Kidney (tissue), 14 donors: ENCODE measurements around the gene DGKI. TPM values are rescaled to one million over a fixed set of nuclear protein-coding genes. Genes with fewer than 3 reads are reported as not detected.

Experiments
- DNase-seq, 5 donors: peaks; one replicate each; pipeline ENCODE4 v3.0.0-alpha.2; 2013 to 2020
- FAIRE-seq: peaks from 2 replicates; lab custom pipeline; 2012; peaks lifted over from hg19 to GRCh38; lab: Jason Lieb, UNC
- H3K27ac ChIP-seq, 2 donors: one replicate each; pipeline ENCODE4 v1.7.0; 2013; ENCODE audit warnings: low read depth in 2 of 2, low read length in 2 of 2, inconsistent platforms in 1 of 2
- H3K27me3 ChIP-seq: one replicate; pipeline ENCODE4 v1.7.1; 2013; ENCODE audit warnings: low read length, inconsistent platforms; ENCODE audit not compliant: control insufficient read depth, insufficient read depth
- H3K36me3 ChIP-seq, 3 donors: one replicate each; pipeline versions ENCODE4 v1.7.0 to v1.7.1; 2013; ENCODE audit warnings: low read length in 3 of 3, control low read depth in 1 of 3, inconsistent platforms in 1 of 3; ENCODE audit not compliant: insufficient read depth in 3 of 3, control insufficient read depth in 2 of 3
- H3K4me1 ChIP-seq, 3 donors: one replicate each; pipeline versions ENCODE4 v1.7.0 to v1.7.1; 2013; ENCODE audit warnings: low read length in 3 of 3, inconsistent platforms in 1 of 3, low read depth in 1 of 3; ENCODE audit not compliant: control insufficient read depth in 2 of 3, insufficient read depth in 2 of 3
- H3K4me3 ChIP-seq, 3 donors: one replicate each; pipeline versions ENCODE4 v1.7.0 to v1.8.1; 2013; ENCODE audit warnings: low read length in 3 of 3, control low read depth in 1 of 3, inconsistent platforms in 1 of 3
- H3K9ac ChIP-seq, 3 donors: one replicate each; pipeline versions ENCODE4 v1.7.0 to v1.7.1; 2013; ENCODE audit warnings: low read length in 3 of 3, control low read depth in 1 of 3, inconsistent platforms in 1 of 3
- H3K9me3 ChIP-seq, 3 donors: one replicate each; pipeline versions ENCODE4 v1.7.0 to v1.7.1; 2013; ENCODE audit warnings: low read length in 3 of 3, control low read depth in 1 of 3, inconsistent platforms in 1 of 3; ENCODE audit not compliant: control insufficient read depth in 2 of 3, insufficient read depth in 1 of 3
- CTCF ChIP-seq: IDR thresholded peaks from 3 replicates; pipeline ENCODE4 v1.5.1; 2012; ENCODE audit warnings: mild to moderate bottlenecking, moderate library complexity, borderline replicate concordance; ENCODE audit not compliant: insufficient read depth; ENCODE audit errors: extremely low read depth
- intact Hi-C: fragments of 100-400 bp; cut with DNase I; formaldehyde crosslinking; loops from one replicate; pipeline ENCODE4 v1.11.1; 2022
- polyA plus RNA-seq: library from polyadenylated mRNA; stranded (reverse); fragments of 350-450 nt; fragmentation: Illumina TruSeq; extraction: RNeasy Lipid Tissue Mini Kit (QIAGEN cat#74804); gene quantifications from one replicate; pipeline ENCODE4 v1.2.3, GENCODE V29; 2014; ENCODE audit warnings: low read depth, low replicate concordance; ENCODE audit not compliant: insufficient read depth
- total RNA-seq: library from RNA; stranded (reverse); fragmentation: NEBNext Ultra II Directional; extraction: Animal tissue kit (Norgen Biotek cat#: 25700); gene quantifications from one replicate; pipeline ENCODE4 v1.2.1, GENCODE V29; 2021
- donor health status: control.
- donor health status: control.
- donor health status: control.
- donor health status: control.
- donor health status: control.
- donor health status: DM: yes; HTN: yes; CAD: no.
- donor health status: Normal renal cell carcinoma (clear cell type).

DGKI gene
- total and polyA plus RNA-seq, 2 donors from 2014 or later: 1.3 to 2.5 TPM

GRCh38 chr7:137413901-137414300 lies 432.9 kb downstream of the DGKI start:
- H3K9me3 ChIP-seq: no peaks in the 10 kb centered on the region
- no peak for TF ChIP-seq CTCF
- H3K27ac ChIP-seq: no peak overlapping the region
- FAIRE-seq: no peak
- H3K4me3 ChIP-seq: no peak overlapping the region
- no peaks in the 10 kb centered on the region for H3K4me1 ChIP-seq
- H3K9ac ChIP-seq: no peak overlapping the region
- intact Hi-C loops: no loop called here
- no peaks in the 10 kb centered on the region for H3K27me3 ChIP-seq
- DNase-seq: no peak
- H3K36me3 ChIP-seq: no peaks in the 10 kb centered on the region

- FAIRE-seq: no peak
- no peak overlapping the region for H3K27ac ChIP-seq
- TF ChIP-seq CTCF: no peak
- no peaks in the 10 kb centered on the region for H3K9me3 ChIP-seq
- no peaks in the 10 kb centered on the region for H3K4me1 ChIP-seq
- H3K4me3 ChIP-seq: no peak overlapping the region
- no peaks in the 10 kb centered on the region for H3K27me3 ChIP-seq
- DNase-seq: no peak
- intact Hi-C loops: no loop called here
- H3K36me3 ChIP-seq: no peaks in the 10 kb centered on the region
- H3K9ac ChIP-seq: no peak overlapping the region
Measured at GRCh38 chr7:137411446-137411845, 435.3 kb downstream of the DGKI start.

- Histone ChIP-seq H3K27ac (no peak overlapping the region), H3K9me3 (no peaks in the 10 kb centered on the region), H3K4me1 (no peaks in the 10 kb centered on the region), H3K9ac (no peak overlapping the region), H3K36me3 (no peaks in the 10 kb centered on the region), H3K27me3 (no peaks in the 10 kb centered on the region), H3K4me3 (no peak overlapping the region)
- no peak for DNase-seq
- intact Hi-C loops: no loop called here
- FAIRE-seq: no peak
- TF ChIP-seq CTCF: no peak
Measured at GRCh38 chr7:137408126-137408525, 438.6 kb downstream of the DGKI start.

- intact Hi-C loops: no loop called here
Measured at GRCh38 chr7:137407078-137407477, 439.7 kb downstream of the DGKI start.

More at GRCh38 chr7:137407078-137407477, 439.7 kb downstream of the DGKI start:
- Histone ChIP-seq H3K36me3 (no peaks in the 10 kb centered on the region), H3K27ac (no peak overlapping the region), H3K4me1 (no peaks in the 10 kb centered on the region), H3K9ac (no peak overlapping the region), H3K4me3 (no peak overlapping the region), H3K9me3 (no peaks in the 10 kb centered on the region), H3K27me3 (no peaks in the 10 kb centered on the region)
- TF ChIP-seq CTCF: no peak
- DNase-seq (no peak), FAIRE-seq (no peak)
